ENCODE data around the gene KCNH8. TPM values are rescaled to one million over a fixed set of nuclear protein-coding genes. Genes with fewer than 3 reads are reported as not detected.
"Not testable (repeated sequence)": the region's sequence is repeated elsewhere in the genome, so short reads cannot be mapped to it uniquely, and the experiment has no call there.

The KCNH8 gene
- total RNA-seq (2014; rRNA removed; shearing (Covaris generic)) = not detected in 2 replicates
- polyA plus RNA-seq (2016; fragmentation: Nextera tagmentation; extraction: Ambion mirVana) = not detected in 2 replicates

DNA sequence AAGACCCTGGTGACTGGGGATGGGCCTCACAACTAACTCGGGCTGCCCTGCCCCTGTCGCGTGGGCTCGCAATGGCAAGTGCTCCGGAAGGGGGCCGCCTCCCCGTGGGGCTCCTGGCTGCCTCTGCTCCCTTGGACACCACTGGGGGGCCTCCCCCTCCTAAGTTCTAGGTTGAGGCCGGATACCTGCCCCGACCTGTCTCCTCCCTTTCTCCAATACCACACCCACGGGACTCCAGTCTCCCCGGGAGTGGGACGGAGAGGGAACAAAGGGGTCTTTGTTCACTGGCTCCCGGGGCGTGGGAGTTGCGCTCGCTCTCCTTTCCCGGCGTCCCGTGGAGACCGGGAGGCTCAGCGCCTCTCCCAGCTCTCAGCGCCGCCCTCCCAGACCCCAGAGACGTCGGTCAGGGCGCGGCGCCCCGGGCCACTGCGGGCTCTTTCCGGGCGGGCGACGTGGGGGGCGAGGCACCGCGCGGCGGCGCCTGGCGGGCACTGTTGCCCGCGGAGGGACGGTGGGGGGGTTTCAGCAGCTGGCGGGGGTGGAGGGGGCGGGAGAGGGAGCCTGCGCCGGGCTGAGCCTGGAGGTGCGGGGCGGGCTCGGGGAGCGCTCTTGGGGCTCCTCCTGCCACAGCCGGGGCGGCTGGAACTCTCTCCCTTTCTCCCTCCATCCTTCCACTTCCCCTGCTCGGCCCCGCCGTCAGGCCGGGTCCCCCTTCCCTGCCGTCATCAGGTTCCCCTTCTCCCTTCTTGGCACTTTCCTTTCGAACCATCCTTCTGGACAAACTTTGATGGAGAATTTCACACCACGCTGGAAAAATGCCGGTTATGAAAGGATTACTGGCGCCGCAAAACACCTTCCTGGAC, at the start of gene KCNH8:
Gene KCNH8, plus strand, starts transcription at position 606 of the 863 bp plus-strand sequence. Its CDS starts 210 bp downstream, at position 816.
- H4K20me1 ChIP-seq (ENCODE audit: insufficient read depth) = no peaks in the 10 kb centered on the region
- peaks cover 15% of the 10 kb centered on the region for H3K27me3 ChIP-seq (replicated peaks; ENCODE audit: insufficient read depth)
- in situ Hi-C loops (cut with MboI) = no loop called here
- no peak within 1 kb of the TSS for H3K27ac ChIP-seq
- no peaks in the 10 kb centered on the region for H3F3A ChIP-seq (ENCODE audit: insufficient read depth)
- H3K36me3 ChIP-seq (ENCODE audit: low read depth) = no peaks in the 10 kb centered on the region
- DNase-seq = no peak
- no peaks in the 10 kb centered on the region for H3K9me2 ChIP-seq (ENCODE audit: insufficient read depth)
- no peaks in the 10 kb centered on the region for H3K4me1 ChIP-seq (ENCODE audit: insufficient read depth)
- no peaks in the 10 kb centered on the region for H3K9me3 ChIP-seq (ENCODE audit: low read depth)
- TF ChIP-seq EZH2 (IDR thresholded peaks at IDR 0.05; ENCODE audit: insufficient read depth, poor library complexity, severe bottlenecking) (no peak), EZH2phosphoT487 (IDR thresholded peaks at IDR 0.05; ENCODE audit: insufficient read depth, low read depth) (no peak)
- WGBS, 2 experiments (ENCODE audit: low coverage in 1 of 2, low lambda C conversion rate in 2 of 2, missing lambda C conversion rate in 2 of 2) = 3 to 5% methylated on average over 49 to 50 of the region's 64 CpGs
- H3K4me2 ChIP-seq (ENCODE audit: unreplicated experiment) = peak within 1 kb of the TSS; percentile 82
- no peak within 1 kb of the TSS for H3K9ac ChIP-seq
- H3K79me2 ChIP-seq (ENCODE audit: insufficient read depth) = no peaks in the 10 kb centered on the region
- peak within 1 kb of the TSS; percentile 69 for H3K4me3 ChIP-seq
- peak within 1 kb of the TSS; percentile 69 for H2AFZ ChIP-seq

DNA sequence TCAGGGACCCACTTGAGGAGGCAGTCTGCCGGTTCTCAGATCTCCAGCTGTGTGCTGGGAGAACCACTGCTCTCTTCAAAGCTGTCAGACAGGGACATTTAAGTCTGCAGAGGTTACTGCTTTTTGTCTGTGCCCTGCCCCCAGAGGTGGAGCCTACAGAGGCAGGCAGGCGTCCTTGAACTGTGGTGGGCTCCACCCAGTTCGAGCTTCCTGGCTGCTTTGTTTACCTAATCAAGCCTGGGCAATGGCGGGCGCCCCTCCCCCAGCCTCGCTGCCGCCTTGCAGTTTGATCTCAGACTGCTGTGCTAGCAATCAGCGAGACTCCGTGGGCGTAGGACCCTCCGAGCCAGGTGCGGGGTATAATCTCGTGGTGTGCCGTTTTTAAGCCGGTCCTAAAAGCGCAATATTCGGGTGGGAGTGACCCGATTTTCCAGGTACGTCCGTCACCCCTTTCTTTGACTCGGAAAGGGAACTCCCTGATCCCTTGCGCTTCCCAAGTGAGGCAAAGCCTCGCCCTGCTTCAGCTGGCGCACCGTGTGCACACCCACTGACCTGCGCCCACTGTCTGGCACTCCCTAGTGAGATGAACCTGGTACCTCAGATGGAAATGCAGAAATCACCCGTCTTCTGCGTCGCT, 45.5 kb upstream of the KCNH8 start:
- H3K9me2 ChIP-seq (ENCODE audit: insufficient read depth); H2AFZ ChIP-seq; in situ Hi-C loops (cut with MboI); H3K9ac ChIP-seq; H3K36me3 ChIP-seq (ENCODE audit: low read depth); H3K79me2 ChIP-seq (ENCODE audit: insufficient read depth); H4K20me1 ChIP-seq (ENCODE audit: insufficient read depth); H3K4me3 ChIP-seq; H3F3A ChIP-seq (ENCODE audit: insufficient read depth); DNase-seq; H3K27ac ChIP-seq; H3K4me2 ChIP-seq (ENCODE audit: unreplicated experiment); H3K27me3 ChIP-seq (replicated peaks; ENCODE audit: insufficient read depth); H3K4me1 ChIP-seq (ENCODE audit: insufficient read depth); H3K9me3 ChIP-seq (ENCODE audit: low read depth): not testable (repeated sequence)
- WGBS, 2 experiments (ENCODE audit: low coverage in 1 of 2, low lambda C conversion rate in 2 of 2, missing lambda C conversion rate in 2 of 2) = 50 to 52% methylated on average over 28 to 29 of the region's 29 CpGs

DNA sequence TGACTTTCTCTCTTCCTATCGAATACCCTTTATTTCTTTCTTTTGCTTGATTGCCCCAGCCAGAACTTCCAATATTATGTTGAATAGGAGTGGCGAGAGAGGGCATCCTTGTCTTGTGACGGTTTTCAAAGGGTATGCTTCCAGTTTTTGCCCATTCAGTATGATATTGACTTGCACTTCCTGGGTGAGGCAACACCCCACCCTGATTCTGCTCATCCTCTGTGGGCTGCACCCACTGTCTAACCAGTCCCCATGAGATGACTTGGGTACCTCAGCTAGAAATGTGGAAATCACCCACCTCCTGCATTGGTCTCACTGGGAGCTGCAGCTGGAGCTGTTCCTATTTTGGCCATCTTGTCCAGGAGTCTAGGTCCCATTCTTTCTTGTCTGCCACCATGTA, 44.8 kb upstream of the KCNH8 start:
- no peaks in the 10 kb centered on the region for H3K79me2 ChIP-seq (ENCODE audit: insufficient read depth)
- H2AFZ ChIP-seq = no peak overlapping the region
- H3K4me1 ChIP-seq (ENCODE audit: insufficient read depth) = no peaks in the 10 kb centered on the region
- H4K20me1 ChIP-seq (ENCODE audit: insufficient read depth) = no peaks in the 10 kb centered on the region
- 31 to 34% methylated on average over 3 of the region's 3 CpGs for WGBS, 2 experiments (ENCODE audit: low coverage in 1 of 2, low lambda C conversion rate in 2 of 2, missing lambda C conversion rate in 2 of 2)
- no peak overlapping the region for H3K4me3 ChIP-seq
- H3K4me2 ChIP-seq (ENCODE audit: unreplicated experiment) = no peak overlapping the region
- no peak overlapping the region for H3K9ac ChIP-seq
- H3K9me3 ChIP-seq (ENCODE audit: low read depth) = no peaks in the 10 kb centered on the region
- no peaks in the 10 kb centered on the region for H3K9me2 ChIP-seq (ENCODE audit: insufficient read depth)
- H3K36me3 ChIP-seq (ENCODE audit: low read depth) = no peaks in the 10 kb centered on the region
- no peak overlapping the region for H3K27ac ChIP-seq
- DNase-seq = no peak
- in situ Hi-C loops (cut with MboI) = no loop called here
- H3F3A ChIP-seq (ENCODE audit: insufficient read depth) = no peaks in the 10 kb centered on the region
- H3K27me3 ChIP-seq (replicated peaks; ENCODE audit: insufficient read depth) = no peaks in the 10 kb centered on the region
- TF ChIP-seq EZH2 (IDR thresholded peaks at IDR 0.05; ENCODE audit: insufficient read depth, poor library complexity, severe bottlenecking) = no peak
- TF ChIP-seq EZH2phosphoT487 (IDR thresholded peaks at IDR 0.05; ENCODE audit: insufficient read depth, low read depth) = no peak

DNA sequence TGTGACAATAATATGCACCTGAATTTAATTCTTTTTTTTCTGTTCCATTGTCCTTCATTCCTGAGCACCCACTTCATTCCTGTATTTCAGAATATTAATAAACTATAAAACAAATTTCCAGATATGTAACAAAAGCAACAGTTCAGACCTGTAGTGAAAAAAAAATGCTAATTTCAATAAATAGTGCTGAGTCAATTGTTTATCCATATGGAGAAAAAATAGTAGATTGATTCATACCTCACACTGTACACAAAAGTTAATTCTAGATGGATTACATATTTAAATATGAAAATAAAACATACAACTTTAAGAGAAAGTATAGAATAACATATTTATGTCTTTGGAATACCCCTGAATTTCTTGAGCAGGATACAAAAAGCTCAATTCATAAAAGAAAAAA, 43.9 kb upstream of the KCNH8 start:
- Histone ChIP-seq H3K9ac (no peak overlapping the region), H3K9me2 (ENCODE audit: insufficient read depth) (no peaks in the 10 kb centered on the region), H3K79me2 (ENCODE audit: insufficient read depth) (no peaks in the 10 kb centered on the region), H3K27me3 (replicated peaks; ENCODE audit: insufficient read depth) (no peaks in the 10 kb centered on the region), H4K20me1 (ENCODE audit: insufficient read depth) (no peaks in the 10 kb centered on the region), H3K4me3 (no peak overlapping the region), H2AFZ (no peak overlapping the region), H3K9me3 (ENCODE audit: low read depth) (no peaks in the 10 kb centered on the region), H3K4me2 (ENCODE audit: unreplicated experiment) (no peak overlapping the region), H3F3A (ENCODE audit: insufficient read depth) (no peaks in the 10 kb centered on the region), H3K27ac (no peak overlapping the region), H3K4me1 (ENCODE audit: insufficient read depth) (no peaks in the 10 kb centered on the region), H3K36me3 (ENCODE audit: low read depth) (no peaks in the 10 kb centered on the region)
- DNase-seq = no peak
- in situ Hi-C loops (cut with MboI) = no loop called here
- TF ChIP-seq EZH2 (IDR thresholded peaks at IDR 0.05; ENCODE audit: insufficient read depth, poor library complexity, severe bottlenecking) (no peak), EZH2phosphoT487 (IDR thresholded peaks at IDR 0.05; ENCODE audit: insufficient read depth, low read depth) (no peak)
